Esophagus muscularis mucosa (tissue), 4 donors: ENCODE measurements around the gene SLC28A1.

Experiments used
- CTCF ChIP-seq, 3 experiments: fragments of 200-600 bp in 2 of 3; fragments of 450-650 bp in 1 of 3; sonication (generic) in 2 of 3; IDR thresholded peaks; one replicate each; pipeline ENCODE4 v1.5.1; 2017 to 2019; ENCODE audit warnings: antibody characterized with exemption in 3 of 3, mild to moderate bottlenecking in 2 of 3, moderate library complexity in 1 of 3
- EP300 ChIP-seq: sonication (generic); formaldehyde crosslinking; IDR thresholded peaks from one replicate; pipeline ENCODE4 v1.6.1; 2017; ENCODE audit warnings: antibody characterized with exemption
- POLR2A ChIP-seq: fragments of 450-650 bp; IDR thresholded peaks from one replicate; pipeline ENCODE4 v1.6.1; 2017; ENCODE audit warnings: antibody characterized with exemption, moderate library complexity, mild to moderate bottlenecking, low read depth
- POLR2AphosphoS5 ChIP-seq, 2 donors: sonication (generic); formaldehyde crosslinking; IDR thresholded peaks; one replicate each; pipeline ENCODE4 v1.6.1; 2017; ENCODE audit warnings: antibody characterized with exemption in 2 of 2

GRCh38 chr15:84934942-84935729 lies 50.7 kb downstream of the SLC28A1 start:
- TF ChIP-seq CTCF (IDR thresholded peaks at IDR 0.05) (no peak), POLR2A (no peak), POLR2AphosphoS5 (IDR thresholded peaks at IDR 0.05) (no peak), EP300 (no peak)
